Hair follicular keratinocyte (primary cell): Measurements from ENCODE around the gene OR2A1. TPM values are rescaled to one million over a fixed set of nuclear protein-coding genes. Genes with fewer than 3 reads are reported as not detected.

Experiments used
- total RNA-seq: library from RNA; depleted of rRNA; stranded (reverse); fragments of >200 nt; gene quantifications from 2 replicates; pipeline ENCODE4 v1.2.3, GENCODE V29; 2015

OR2A1 gene, protein sequence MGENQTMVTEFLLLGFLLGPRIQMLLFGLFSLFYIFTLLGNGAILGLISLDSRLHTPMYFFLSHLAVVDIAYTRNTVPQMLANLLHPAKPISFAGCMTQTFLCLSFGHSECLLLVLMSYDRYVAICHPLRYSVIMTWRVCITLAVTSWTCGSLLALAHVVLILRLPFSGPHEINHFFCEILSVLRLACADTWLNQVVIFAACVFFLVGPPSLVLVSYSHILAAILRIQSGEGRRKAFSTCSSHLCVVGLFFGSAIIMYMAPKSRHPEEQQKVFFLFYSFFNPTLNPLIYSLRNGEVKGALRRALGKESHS
- 0.11 TPM in 1 of 2 replicates, not detected in the other for total RNA-seq

DNA sequence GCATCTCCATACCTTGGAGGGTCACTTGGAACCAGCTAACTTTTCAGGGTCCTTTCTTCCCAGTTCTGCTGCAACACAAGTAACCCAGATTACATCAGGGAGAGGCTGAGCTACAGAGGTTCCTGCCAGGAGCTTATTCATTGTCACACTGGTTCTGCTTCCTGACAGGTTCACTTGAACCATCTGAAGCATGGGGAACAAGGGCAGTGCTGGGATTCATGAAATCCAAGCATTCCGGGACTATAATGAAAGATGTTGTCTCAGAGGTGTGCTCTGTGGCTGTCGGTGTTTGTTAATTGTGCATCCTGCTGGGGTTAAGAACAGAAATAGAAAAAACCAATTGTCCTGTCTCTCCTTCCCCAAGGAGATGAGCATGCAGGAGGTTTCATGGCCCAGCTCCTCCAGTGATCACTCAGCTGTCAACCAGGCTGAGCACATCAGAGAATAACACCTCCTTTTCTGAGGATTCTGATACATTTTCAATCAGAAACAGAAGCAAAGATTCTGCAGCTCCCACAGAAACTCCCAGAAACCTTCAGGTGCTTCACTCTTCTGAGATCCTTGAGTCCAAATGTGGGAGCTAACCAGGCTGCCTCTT lies at the start of gene OR2A1:
Gene OR2A1, plus strand, starts transcription at position 548 of the 598 bp plus-strand sequence. CDS start 5,706 bp downstream, outside the sequence.

DNA sequence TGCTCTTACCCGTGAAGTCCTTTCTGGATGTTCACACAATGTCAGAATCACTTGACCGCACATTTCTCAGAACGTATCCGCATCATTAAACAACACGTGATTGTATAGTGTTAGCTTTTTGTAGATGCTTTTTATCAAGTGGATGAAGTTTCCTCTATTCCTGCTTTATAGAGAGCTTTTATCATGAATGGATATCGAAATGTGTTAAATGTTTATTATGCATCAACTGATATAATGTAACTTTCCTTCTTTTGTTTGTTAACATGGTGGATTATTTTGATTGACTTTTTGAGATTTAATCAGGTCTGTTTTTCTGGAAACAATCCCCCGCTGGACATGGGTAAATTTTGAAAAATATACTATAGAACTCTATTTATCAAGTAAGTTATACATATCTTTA lies 47.5 kb upstream of the OR2A1 start, which contains the start of gene OR2A7:
Gene OR2A7, minus strand, starts transcription at position 101 of the 400 bp plus-strand sequence. CDS start 5,164 bp downstream, outside the sequence.

DNA sequence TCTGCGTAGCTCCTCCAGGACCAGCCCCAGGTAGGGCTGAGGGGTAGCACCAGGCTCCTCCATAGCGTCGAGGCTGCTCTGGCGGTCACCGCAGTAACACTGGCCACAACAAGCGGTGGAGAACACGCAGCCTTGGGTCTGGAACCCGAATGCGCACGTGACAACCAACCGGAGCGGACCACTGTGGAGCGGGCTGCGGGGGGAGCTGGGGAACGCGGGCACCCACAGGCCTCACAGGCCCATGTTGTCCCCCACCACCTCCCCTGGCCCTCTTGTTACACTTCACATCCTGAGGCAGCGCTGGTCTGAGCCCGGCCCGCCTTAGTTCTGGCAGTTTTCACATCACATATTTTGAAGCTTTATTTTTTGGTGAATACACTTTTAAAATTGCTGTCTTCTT lies 43.0 kb upstream of the OR2A1 start, which contains the start of gene CTAGE8:
Gene CTAGE8, minus strand, starts transcription at position 101 of the 400 bp plus-strand sequence. Its CDS starts 38 bp downstream, at position 63.

DNA sequence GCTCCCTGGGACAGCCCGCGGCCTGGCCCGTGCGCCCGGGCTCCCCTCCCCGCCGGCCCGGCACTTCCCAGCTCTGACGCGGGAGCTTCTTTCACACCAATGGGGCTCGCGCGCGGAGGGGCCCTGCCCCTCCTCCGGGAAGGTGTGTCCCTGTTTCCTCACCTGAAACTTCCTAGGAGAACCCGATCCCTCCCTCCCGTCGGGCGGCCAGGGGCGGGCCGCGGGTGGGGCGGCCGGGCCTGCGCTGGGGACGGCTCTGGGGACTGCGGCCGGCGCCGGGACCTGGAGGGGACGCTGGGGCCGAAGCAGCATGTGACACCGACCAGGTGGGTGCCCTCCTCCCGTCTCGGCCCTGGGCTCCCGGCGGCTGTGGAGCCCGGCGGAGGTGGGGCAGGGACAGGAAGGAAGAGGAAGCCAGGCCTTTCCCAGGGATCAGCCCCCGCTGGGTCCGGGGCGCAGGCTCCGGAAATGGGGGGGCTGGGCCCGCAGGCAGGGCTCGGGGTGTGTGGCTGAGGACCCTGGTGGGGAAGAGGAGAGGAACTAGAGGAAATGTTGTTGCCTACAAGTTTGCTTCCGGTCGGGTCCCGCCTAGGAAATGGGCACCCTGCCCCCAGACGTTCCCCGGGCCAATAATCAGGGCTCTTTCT lies 43.1 kb downstream of the OR2A1 start, which contains the start of gene ARHGEF5:
Gene ARHGEF5, plus strand, starts transcription at position 227 of the 647 bp plus-strand sequence. CDS start 7,268 bp downstream, outside the sequence.

Other genes with a start within 250 kb of the OR2A1 start
- not detected in 2 replicates for gene OR2A25, start 242.6 kb upstream of the OR2A1 start, total RNA-seq
- not detected in 2 replicates for gene OR2A12, start 226.1 kb upstream of the OR2A1 start, total RNA-seq
- not detected in 2 replicates for gene OR2A2, start 202.8 kb upstream of the OR2A1 start, total RNA-seq
- gene OR2A14, start 189.2 kb upstream of the OR2A1 start, total RNA-seq = not detected in 2 replicates
- gene CTAGE4, start 129.0 kb upstream of the OR2A1 start, total RNA-seq = 0.46 and 1.0 TPM in 2 replicates
- gene ARHGEF35, start 116.6 kb upstream of the OR2A1 start, total RNA-seq = 7.5 and 11.0 TPM in 2 replicates
- not detected in 2 replicates for gene OR2A42, start 72.8 kb upstream of the OR2A1 start, total RNA-seq
- gene OR2A7, start 47.6 kb upstream of the OR2A1 start, total RNA-seq = 1.1 and 4.1 TPM in 2 replicates
- gene CTAGE8, start 43.1 kb upstream of the OR2A1 start, total RNA-seq = 3.4 and 3.7 TPM in 2 replicates
- gene ARHGEF5, start 43.0 kb downstream of the OR2A1 start, total RNA-seq = 33.8 and 35.5 TPM in 2 replicates
- gene NOBOX, start 91.3 kb downstream of the OR2A1 start, total RNA-seq = not detected in 2 replicates